Subcutaneous adipose tissue (tissue), 4 donors: ENCODE results near the gene BCL7B. TPM values are rescaled to one million over a fixed set of nuclear protein-coding genes. Genes with fewer than 3 reads are reported as not detected.

ENCODE experiments used
- CTCF ChIP-seq: fragments of 450-650 bp; IDR thresholded peaks from one replicate; pipeline ENCODE4 v1.5.1; 2016; ENCODE audit warnings: low read depth, mild to moderate bottlenecking, control low read depth, antibody characterized with exemption, moderate library complexity
- total RNA-seq, 4 donors: library from RNA; depleted of rRNA; stranded (reverse); fragments of >200 nt; gene quantifications; one replicate each; pipeline ENCODE4 v1.1.0, GENCODE V29; 2016

The BCL7B gene
- total RNA-seq, 4 donors from 2014 or later: 61.0 to 91.4 (median 69.0) TPM

- no peak for TF ChIP-seq CTCF
Observed at GRCh38 chr7:73521636-73522104, 35.8 kb downstream of the BCL7B start.

GRCh38 chr7:73520673-73521635 is 36.5 kb downstream of the BCL7B start:
- TF ChIP-seq CTCF: no peak

GRCh38 chr7:73519867-73520672 is 37.4 kb downstream of the BCL7B start:
- TF ChIP-seq CTCF: no peak

GRCh38 chr7:73518470-73518869 is 39.0 kb downstream of the BCL7B start:
- TF ChIP-seq CTCF: no peak

GRCh38 chr7:73517241-73517995 is 40.1 kb downstream of the BCL7B start:
- no peak for TF ChIP-seq CTCF

GRCh38 chr7:73515178-73515577 is 42.3 kb downstream of the BCL7B start:
- no peak for TF ChIP-seq CTCF
